HG03575 (cell line): ENCODE results near the gene MDFI.

ENCODE experiments used
- ATAC-seq: cut with Tn5 transposase; IDR thresholded peaks from one replicate; pipeline ENCODE4 v1.9.1; 2021; ENCODE audit not compliant: unreplicated experiment, insufficient number of reproducible peaks, low FRiP score; ENCODE audit errors: extremely low read depth

MDFI gene

GRCh38 chr6:41692730-41693129, 54.5 kb downstream of the MDFI start:
- ATAC-seq, result no peak

DNA sequence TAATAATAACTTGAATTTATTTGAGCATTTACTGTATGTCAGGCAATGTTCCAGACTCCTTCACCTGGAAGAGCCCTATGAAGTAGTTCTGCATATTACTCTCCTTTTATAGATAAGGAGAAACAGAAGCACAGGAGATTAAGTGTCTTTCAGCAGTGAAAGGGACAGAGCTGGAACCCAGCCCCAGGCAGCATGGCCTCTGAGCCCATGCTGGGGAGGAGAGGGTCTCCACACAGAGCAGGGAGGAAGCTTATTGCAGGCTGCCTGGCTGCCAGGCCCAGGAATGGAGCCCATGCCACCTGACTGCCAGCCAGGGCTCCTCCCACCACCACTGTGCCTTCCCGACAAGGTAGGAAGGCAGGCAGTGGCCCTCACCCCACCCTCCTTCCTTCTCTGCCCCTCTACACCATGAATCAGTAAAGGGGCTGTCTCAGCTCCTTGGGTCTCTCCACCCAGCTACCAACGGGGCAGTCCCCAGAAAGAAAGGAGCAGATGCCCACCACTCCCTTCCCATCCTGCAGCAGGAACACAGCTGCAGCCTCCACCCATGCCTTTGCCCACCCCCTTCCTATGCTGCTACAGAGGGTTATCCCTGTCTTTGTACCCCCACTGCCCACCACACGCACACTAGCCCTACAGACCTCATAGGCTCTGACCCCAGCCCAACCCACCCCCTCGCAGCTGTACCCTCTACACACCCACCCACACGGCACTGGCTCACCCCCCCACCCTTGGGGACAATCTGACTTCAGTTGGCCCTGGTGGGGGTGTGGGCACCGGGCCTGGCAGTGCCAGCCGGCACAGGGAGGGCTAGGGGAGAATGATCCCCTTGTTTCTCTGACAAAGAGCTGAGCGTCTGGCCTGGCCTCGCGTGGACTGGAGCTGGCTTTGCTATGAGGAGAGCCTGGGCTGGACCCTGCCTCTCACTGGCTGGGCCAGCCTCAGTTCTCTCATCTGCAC, 55.3 kb downstream of the MDFI start:
- no peak for ATAC-seq

DNA sequence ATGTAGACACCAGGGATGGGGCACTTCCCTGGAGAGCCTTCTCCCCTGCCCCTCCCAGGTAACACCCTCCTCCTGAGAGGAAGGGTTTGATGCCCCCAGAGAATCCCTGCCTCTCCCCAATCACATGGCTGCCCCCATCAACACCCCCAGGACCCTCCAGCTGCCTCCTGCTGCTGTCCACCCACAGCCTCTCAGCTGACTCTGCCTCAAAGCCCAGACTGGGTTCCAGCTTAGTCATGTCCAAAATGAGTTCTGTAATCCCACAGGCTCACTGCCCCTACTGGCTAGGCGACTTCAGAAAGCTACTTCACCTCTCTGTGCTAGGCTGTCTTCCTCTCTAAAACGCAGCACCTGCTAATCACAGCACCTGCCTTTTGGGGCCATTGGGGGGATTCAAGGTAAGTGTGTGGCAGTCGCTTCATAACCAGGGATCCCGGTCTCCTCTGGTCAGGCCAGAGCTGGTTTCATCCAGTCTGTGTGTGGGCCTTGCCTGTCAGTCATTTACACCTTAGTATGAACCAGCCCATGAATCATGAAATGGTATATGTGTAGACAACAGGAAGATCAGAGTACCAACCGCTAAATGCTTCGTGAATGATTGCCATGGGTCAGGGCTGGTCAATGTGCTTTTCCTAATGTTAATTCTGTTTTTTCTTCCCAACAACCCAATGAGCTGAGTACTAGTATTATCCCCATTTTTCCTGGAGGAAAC, 56.7 kb downstream of the MDFI start:
- ATAC-seq, result no peak

DNA sequence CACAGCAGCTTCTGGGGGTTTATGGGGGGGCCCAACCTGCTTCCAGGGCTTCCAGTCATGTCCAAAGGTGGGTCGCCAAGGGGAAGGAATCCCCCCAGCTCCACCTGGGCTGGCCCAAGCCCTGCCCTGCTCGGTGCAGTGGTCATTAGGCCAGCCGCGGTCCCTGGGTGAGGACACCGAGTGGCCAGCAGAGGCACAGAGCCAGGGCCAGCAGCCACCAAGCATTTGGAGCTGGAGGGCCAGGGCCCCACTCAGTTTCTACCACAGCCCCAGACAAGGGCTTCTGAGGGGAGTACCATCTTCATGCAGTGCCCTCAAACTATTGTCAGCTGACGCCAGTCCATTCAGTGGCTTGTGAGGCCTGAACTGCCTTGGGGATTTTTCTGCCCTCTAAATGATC, 57.6 kb downstream of the MDFI start:
- no peak for ATAC-seq

DNA sequence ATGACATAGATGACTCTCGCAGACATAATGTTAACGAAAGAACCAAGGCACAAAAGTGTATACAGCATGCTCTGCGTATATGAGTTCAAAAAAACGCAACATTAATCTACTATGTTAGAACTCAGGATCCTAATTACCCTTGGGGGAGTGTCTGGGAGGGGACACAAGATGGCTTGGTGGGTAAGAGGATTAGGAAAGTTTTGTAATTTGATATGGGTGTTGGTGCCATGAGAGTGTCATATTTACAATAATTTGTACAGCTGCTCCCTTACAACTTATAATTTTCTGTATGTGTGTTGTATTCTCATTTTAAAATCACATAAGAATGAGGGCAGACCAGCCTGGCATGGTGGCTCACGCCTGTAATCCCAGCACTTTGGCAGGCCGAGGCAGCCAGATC, 58.5 kb downstream of the MDFI start:
- no peak for ATAC-seq

DNA sequence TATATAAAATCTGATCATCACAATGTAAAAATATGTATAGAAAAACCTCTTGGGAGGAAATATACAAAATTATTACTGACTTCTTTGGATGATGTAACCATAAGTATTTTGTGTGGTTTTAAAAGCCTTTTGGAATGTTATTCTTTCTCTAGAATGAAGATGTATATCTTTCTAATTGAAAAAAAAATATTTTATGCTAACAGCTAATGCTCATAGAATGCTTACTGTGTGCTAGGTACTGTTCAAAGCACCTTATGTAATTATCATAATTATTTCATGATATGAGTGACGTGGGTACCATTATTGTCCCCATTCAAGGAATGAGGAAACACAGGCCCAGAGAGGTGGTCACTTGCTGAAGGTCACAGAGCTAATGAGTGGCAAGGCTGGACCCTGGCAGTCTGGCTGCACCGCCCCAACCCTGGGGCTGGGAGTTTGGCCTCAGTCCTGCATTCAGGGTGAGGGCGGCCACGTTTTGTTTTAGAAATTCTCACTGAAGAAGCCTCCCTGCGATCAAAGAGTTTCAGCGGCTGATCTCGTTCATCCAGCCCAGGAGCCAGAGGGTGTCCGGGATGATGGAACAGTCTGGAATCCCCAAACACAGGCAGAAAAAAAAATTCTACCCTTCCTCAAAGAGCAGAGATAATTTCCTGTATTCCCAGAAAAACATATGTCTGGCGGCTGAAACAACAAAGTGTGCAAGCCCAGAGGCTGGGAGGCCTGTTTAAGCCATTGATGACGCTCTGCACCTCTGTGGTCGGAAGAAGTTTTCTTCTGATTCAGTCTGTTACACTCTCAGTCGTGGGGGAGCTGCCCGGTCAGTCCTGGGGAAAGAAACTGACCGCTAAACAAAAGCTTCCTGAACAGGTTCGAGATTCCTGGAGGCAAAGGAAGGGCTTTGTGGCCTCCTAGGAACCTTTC, 59.9 kb downstream of the MDFI start:
- ATAC-seq, result no peak

- ATAC-seq, result no peak
Observed at GRCh38 chr6:41699063-41699462, 60.8 kb downstream of the MDFI start.

GRCh38 chr6:41700463-41701347, 62.4 kb downstream of the MDFI start:
- no peak for ATAC-seq

- no peak for ATAC-seq
Observed at GRCh38 chr6:41702089-41702745, 63.9 kb downstream of the MDFI start.

- ATAC-seq, result no peak
Observed at GRCh38 chr6:41702771-41703494, 64.7 kb downstream of the MDFI start.
